ENCODE results near the gene FAF1.
"Not testable (repeated sequence)": the region's sequence is repeated elsewhere in the genome, so short reads cannot be mapped to it uniquely, and the experiment has no call there.

FAF1 gene

DNA sequence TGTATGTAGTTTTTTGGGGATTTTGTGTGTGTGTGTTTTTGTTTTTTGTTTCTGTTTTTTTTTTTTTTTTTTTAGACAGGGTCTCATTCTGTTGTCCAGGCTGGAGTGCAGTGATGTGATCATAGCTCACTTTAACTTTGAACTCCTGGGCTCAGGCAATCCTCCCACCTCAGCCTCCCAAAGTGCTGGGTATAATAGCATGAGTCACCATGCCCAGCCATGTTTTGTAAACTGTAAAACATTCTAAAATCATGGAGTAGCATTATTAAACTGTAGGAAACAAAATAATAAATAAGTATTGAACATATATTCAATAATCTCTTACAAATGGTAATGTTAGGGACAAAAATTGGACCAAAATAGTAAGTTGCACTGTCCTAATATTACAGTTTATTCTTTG lies 124.0 kb downstream of the FAF1 start:
- no peak for DNase-seq

DNA sequence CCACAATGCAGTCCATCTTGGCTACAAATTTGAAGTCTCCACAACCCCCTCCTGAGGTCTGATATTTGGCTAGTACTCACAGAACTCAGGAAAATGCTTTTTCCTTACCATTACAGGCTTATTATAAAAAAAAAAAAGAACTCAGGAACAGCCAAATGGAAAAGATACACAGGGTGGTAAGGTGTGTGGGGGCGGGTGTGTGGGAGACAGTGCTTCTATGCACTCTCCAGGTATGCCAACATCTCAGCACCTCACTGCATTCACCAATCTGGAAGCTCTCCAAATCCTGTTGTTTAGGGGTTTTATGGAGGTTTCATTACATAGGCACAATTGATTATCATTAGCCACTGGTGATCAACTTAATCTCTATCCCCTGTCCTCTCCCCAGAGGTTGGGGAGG lies 126.9 kb downstream of the FAF1 start:
- no peak for DNase-seq

DNA sequence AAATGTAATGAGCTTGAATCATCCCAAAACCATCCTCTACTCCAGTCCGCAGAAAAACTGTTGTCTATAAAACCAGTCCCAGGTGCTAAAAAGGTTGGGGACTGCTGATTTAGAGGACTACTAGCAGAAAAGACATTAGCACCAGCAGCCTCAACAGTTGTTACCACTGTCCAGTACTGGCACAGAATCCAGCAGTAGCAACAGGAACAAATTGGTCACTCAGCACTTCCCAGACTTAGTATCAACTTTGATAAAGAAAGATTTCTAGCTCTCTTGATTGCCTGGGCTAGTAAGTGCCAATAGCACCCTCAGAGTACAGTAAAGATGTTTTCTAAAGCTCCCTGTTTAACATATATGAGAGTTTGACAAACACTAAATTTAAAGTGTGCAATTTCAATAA lies 127.9 kb downstream of the FAF1 start:
- no peak for DNase-seq

DNA sequence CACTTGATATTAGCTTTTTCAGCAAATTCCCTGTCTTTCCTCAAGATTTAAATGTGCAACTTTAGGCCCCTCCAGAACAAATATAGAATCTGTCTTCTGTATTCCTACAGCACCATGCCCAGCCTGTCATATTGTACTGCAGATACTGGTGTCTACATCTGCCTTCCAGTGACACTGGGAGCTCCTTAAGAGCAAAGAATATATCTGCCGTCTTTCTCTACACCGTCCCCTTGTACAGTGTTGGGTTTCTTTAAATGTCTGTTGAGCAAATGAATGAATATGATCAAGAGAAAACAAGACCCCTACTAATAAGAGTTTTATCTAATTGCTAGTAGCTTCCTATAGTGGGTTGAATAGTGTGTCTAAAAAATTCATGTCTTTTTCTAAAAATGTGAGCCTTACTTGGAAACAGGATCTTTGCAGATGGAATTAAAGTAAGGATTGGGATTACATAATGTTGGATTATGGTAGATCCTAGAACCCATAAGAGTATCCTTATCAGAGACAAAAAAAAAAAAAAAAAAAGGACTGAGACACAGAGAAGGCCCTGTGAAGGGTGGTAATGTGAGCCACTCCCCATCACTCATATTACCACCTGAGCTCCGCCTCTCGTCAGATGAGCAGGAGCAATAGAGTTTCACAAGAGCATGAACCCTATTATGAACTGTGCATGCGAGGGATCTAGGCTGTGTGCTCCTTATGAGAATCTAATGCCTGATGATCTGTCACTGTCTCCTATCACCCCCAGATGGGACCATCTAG lies 128.6 kb downstream of the FAF1 start:
- DNase-seq: no peak

DNA sequence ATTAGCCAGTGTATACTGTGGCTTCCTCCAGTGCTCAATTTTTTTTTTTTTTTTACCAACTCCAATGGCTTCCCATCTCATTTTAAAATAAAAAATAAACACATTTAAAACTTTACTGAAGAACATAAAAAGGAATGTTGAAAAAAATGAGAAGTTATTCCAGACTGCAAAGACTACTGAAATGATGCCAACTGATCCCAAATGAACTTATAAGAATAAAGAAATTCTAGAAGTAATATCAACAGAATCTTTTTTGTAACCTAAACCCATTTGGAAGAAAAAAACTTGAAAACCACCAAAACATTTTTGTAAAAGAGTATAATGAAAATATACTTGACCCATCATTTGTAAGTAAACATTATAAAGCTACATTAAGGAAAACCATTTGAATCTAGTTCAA lies 129.4 kb downstream of the FAF1 start:
- DNase-seq: no peak

DNA sequence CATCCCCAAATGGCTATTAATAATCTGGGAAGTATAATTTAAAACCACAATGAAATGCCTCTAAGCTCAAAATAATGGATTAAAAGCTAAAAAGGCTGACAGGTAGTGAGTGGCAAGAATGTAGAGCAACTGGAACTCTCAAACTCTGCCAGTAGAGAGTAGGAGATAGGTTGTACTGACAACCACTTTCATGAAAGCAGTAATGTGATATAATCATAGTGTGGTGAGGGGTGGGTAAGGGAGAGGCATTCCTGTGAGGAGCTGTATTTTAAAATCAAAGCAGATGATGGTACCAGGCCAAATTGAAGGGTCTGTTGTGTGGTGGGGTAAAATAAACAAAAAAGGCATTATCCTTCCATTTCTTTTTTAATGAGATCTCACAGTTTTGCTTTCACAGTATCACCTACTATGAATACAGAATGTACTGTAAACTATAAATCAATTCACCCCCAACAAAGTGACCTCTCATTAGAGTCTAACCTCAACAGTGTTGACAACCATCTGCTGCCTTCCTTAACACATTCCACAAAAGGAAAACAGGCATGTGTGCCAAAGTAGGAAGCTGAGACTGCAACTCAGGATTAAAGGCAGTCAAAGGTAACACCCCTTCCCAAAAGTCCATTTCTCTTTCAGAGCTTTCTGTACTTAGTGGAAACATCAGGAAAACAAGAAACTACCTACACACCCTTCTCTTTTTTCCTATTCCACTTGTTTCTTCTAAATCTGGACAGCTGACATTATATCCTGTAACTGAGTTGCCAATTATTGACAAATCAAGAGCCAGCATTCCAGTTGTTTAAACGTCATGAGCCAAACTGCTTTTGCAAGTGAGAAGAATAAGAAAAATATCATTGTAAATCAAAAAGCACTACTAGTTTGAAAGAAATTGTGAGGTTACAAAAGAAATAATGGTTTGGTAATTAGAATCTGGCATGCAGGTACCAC lies 130.8 kb downstream of the FAF1 start:
- DNase-seq: no peak

DNA sequence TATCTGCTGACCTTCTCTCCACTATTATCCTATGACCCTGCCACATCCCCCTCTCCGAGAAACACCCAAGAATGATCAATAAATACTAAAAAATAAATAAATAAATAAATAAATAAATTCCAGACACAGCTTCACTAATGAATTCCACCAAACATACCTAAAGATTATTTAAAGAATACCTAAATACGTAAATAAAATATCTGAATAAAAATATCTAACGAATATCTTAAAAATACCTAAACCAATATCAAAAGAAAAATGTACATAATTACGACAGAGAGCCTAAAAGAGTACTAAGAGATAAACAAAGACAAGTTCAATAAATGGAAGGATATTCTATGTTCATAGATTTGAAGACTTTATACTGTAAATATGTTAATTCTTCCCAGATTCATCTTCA lies 132.5 kb downstream of the FAF1 start:
- DNase-seq: no peak

DNA sequence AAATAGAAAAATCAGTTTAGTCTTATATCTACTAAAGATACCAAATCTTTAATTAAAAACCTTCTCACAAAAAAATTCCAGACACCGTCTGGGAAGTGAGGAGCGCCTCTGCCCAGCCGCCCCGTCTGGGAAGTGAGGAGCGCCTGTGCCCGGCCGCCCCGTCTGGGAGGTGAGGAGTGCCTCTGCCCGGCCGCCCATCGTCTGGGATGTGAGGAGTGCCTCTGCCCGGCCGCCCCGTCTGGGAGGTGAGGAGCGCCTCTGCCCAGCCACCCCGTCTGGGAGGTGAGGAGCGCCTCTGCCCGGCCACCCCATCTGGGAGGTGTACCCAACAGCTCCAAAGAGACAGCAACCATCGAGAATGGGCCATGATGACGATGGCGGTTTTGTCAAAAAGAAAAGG lies 133.3 kb downstream of the FAF1 start:
- DNase-seq: not testable (repeated sequence)

DNA sequence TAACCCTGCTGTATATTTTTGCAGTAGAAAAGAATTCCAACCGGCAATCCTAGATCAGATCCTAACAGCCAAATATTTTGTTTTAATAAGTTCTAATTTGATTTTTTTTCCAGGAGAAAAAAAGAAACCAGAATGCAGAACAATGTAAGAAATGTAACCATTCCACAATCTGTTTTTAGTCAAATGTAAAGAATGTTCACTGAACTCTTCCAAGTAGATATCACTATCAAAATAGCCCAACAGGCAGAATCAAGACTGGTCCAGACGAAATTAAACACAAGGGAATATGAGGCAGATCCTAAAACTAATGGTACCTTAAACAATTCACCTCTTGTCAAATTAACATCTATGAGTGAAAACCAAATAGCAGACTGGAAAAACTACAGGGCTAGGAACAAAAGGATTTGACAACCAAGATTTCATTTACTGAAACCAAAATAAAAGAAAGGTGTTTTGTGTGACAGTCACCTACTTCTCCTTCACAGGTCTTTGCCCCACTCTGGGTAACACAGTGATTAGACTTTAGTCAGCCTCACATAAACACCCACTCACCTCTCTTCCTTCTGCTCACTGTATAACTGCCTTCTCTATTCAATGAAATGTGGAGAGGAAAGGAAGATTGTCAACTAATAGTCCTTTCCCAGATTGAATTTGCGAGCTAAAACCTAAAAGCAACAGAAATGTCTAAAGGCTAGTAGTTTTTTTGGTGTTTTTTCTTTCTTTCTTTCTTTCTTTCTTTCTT lies 137.9 kb downstream of the FAF1 start:
- no peak for DNase-seq

DNA sequence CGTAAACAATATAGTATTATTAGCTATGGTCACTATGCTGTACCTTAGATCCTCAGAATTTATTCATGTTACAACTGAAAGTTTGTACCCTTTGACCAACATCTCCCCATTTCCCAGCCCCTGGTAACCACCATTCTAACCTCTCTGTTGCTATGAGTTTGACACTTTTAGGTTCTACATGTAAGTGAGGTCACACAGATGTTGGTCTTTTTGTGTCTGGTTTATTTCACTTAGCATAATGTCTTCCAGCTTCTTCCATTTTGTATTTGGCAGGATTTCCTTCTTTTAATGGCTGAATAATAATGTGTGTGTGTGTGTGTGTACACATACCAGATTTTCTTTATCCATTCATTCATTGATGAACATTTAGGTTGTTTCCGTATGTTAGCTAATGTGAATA lies 139.5 kb downstream of the FAF1 start:
- no peak for DNase-seq

DNA sequence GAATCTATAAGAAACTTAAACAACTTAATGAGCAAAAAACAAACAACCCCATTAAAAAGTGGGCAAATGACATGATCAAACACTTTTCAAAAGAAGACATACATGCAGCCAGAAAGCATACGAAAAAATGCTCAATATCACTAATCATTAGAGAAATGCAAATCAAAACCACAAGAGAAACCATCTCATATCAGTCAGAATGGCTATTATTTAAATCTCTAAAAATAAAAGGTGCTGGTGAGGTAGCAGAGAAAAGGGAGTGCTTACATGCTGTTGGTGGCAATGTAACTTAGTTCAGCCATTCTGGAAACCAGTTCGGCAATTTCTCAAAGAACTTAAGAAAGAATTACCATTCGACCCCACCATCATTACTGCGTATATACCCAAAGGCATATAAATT lies 147.7 kb downstream of the FAF1 start:
- DNase-seq: no peak

DNA sequence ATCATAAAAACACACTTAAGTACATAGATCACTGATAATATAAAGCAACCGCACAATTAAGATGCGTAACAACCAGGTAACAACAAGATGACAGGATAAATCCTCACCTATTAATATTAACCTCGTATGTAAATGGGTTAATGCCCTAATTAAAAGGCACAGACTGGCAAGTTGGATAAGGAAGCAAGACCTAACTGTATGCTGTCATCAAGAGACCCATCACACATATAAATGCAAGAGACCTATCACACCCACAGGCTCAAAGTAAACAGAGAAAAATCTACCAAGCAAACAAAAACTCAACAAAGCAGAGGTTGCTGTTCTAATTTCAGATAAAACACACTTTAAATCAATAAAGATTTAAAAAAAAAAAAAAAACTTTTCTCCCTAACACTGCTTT lies 151.8 kb downstream of the FAF1 start:
- no peak for DNase-seq

DNA sequence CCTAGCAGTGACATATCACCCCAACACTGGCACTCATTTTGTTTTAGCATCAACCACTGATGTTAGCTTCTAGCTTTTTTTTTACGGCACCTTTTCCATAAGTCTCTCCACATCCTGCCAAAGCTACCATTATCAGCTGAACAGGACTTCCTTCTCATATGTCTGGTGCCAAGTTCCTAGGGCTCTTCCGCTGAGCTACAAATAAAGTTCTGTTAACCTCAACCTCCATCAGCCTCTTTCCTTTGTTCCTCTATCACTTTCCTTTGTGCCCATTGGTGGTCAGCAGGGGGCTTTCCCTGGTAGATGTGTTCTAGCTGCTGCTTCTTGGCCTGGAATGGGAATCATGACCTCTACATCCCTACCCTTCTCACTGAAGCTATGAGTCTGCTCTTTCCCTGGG lies 163.8 kb downstream of the FAF1 start:
- DNase-seq: no peak

DNA sequence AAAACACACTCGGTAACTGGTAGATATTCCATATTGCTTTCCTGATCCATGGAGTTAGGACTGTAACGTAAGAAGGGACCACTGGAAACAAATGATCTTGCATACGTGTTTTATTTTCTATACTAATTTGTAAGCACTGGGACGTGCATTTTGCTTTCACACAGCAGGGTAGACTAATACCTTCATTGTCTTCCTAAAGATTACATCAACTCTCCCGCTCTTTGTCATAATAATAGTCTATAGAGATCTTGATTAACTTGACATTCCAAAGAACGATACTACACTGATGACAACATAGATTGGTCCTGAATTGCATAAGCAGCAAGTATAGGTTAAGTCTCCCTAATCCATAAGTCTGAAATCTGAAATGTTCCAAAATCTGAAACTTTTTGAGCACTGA lies 166.5 kb downstream of the FAF1 start:
- no peak for DNase-seq

DNA sequence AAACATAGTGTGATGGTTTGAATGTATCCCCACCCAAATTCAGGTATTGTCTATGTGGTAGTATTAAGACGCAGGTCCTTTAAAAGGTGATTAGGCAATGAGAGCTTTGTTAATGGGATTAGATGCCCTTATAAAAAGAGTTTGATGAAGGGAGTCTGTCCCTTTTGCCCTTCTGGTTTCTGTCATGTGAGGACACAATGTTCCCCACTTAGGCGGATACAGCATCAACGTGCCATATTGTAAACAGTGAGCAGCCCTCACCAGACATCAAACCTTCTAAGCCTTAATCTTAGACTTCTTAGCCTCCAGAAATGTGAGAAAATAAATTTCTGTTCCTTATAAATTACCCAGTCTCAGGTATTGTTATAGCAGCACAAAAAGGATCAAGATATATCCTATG lies 172.8 kb downstream of the FAF1 start:
- no peak for DNase-seq

DNA sequence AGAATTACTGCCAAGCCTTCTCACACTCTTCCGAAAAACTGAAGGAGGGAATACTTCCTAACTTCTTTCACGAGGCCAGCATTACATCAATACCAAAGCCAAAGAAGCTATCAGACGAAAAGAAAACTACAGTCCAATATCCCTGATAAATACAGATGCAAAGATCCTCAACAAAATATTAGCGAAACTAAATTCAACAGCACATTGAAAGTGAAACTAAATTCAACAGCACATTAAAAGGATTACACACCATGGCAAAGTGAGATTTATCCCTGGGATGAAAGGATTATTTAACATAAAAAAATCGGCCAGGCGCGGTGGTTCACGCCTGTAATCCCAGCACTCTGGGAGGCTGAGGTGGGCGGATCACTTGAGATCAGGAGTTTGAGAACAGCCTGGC lies 176.8 kb downstream of the FAF1 start:
- DNase-seq: no peak

DNA sequence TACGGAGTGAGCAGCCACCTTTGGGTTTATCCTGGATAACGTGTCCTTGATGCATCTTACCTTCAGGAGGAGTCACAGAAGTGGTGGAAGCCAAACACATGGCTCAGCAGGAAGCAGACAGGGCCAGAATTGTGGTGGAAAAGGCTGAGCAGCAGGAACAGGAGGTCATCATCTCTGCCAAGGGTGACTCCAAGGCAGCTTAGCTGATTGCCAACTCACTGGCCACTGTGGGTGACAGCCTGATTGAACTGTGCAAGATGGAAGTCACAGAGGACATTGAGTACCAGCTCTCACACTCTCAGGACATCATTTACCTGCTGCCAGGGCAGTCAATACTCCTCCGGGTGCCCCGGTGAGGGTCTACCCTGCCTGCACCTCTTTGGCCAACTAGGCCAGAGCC lies 179.3 kb downstream of the FAF1 start:
- DNase-seq: no peak

DNA sequence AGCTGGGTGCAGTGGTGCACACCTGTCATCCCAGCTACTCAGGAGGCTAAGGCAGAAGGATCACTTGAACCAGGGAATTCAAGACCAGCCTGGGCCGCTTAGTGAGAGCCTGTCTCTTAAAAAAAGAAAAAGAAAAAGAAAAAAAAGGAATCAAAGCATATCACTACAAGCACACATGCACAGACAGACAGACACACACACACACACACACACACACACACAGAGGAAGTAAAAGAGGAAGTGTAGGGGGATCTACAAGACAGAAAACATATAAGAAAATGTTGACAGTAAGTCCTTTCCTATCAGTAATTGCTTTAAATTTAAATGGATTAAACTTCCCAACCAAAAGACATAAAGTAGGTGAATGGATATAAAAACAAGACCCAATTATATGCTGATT lies 180.3 kb downstream of the FAF1 start:
- no peak for DNase-seq

DNA sequence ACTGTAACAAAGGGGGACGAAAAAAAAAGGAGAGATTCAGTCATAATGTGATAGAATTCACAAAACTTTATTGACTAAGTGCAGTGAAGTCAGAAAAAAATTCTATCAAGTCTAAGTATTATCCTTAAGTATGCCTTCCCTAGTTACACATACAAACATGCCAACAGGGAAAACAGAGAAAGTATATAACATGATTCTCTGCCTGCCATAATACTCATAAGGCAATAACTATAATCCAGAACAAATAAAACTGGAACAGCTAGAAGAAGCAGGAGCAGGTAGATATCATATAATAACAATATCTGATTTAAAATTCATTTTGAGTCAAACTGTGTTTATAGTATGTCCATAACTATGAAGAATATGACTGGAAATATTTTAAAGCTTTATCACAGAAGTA lies 184.3 kb downstream of the FAF1 start:
- no peak for DNase-seq

DNA sequence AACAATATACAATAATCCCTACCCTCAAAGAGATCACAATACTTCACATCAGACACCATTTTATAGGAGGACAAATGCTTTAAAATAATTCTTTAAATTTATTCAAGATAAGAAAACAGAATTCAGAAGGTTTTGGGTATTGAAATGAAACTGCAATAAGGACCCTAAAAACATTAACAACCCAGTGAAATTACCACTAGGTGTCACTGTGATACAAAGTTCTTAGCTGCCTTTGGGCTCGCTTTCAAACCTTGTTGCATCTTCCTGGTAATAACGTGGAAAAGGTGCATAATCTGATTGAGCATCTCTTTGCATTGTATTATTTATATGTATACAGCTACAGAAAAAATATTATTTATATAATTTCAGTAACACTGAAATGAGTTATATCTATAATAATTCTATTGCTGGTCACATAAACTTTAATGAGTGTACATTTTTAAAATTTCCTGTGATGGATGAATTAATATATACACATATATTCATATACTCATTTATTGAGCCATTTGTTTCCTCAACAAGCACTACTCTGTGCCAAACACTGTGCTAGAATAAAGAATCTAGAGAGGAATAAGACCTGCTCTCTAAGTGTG lies 185.2 kb downstream of the FAF1 start:
- peak in 1 of 2 experiments; percentile 3 for DNase-seq

DNA sequence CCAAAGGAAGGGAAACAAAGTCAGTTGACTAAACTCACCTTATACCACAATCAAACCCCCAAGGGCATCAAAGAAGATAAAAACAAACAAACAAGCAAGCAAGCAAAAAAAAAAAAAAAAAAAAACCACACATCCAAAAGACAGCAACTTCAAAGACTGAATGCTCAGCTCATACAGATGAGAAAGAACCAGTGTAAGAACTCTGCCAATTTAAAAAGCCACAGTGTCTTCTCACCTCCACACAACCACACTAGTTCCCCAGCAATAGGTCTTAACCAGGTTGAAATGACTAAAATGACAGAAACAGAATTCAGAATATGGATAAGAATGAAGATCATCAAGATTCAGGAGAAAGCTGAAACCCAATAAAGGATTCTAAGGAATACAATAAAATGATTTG lies 193.4 kb downstream of the FAF1 start:
- no peak for DNase-seq

DNA sequence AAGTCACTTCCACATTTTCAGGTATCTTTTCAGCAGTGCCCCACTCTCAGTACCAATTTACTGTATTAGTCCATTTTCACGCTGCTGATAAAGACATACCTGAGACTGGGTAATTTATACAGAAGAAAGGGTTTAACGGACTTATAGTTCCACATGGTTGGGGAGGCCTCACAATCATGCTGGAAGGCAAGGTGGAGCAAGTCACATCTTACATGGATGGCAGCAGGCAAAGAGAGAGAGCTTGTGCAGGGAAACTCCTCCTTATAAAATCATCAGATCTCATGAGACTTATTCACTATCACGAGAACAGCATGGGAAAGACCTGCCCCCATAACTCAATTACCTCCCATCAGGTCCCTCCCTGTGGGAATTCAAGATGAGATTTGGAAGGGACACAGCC lies 203.5 kb downstream of the FAF1 start:
- DNase-seq: not testable (repeated sequence)

DNA sequence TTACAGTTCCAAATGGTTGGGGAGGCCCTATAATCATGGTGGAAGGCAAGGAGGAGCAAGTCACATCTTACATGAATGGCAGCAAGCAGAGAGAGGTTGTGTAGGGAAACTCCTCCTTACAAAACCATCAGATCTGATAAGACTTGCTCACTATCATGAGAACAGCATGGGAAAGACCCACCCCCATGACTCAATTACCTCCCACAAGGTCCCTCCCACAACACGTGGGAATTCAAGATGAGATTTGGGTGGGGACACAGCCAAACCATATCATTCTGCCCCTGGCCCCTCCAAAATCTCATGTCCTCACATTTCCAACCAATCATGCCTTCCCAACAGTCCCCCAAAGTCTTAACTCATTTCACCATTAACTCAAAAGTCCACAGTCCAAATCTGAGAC lies 205.3 kb downstream of the FAF1 start:
- not testable (repeated sequence) for DNase-seq
